Keratinocyte (primary cell): ENCODE measurements around the gene ZNF496. TPM values are rescaled to one million over a fixed set of nuclear protein-coding genes. Genes with fewer than 3 reads are reported as not detected.

Source experiments
- DNase-seq: peaks from one replicate; pipeline ENCODE4 v3.0.0-alpha.2; 2011; ENCODE audit warnings: low read depth, missing footprints, low spot score
- FAIRE-seq: peaks from 2 replicates; lab custom pipeline; 2011; peaks lifted over from hg19 to GRCh38; lab: Jason Lieb, UNC
- H2AFZ ChIP-seq: 2 replicates; pipeline ENCODE4 v1.6.0; 2012; ENCODE audit warnings: low read length, control low read depth, inconsistent platforms; ENCODE audit not compliant: control insufficient read depth
- H3K27ac ChIP-seq: 2 replicates; pipeline ENCODE4 v1.5.1; 2011; ENCODE audit warnings: low read length; ENCODE audit not compliant: control insufficient read depth, insufficient read depth
- H3K27me3 ChIP-seq: 3 replicates; pipeline ENCODE4 v1.6.0; 2011; ENCODE audit warnings: low read length; ENCODE audit not compliant: control insufficient read depth, insufficient read depth; ENCODE audit errors: extremely low read depth
- H3K36me3 ChIP-seq, 2 experiments: 2 replicates in 1 of 2; 3 replicates in 1 of 2; pipeline ENCODE4 v1.5.1; 2011; ENCODE audit warnings: low read length in 2 of 2, mild to moderate bottlenecking in 1 of 2; ENCODE audit not compliant: control insufficient read depth in 2 of 2, insufficient read depth in 2 of 2; ENCODE audit errors: extremely low read depth in 1 of 2
- H3K4me1 ChIP-seq: 3 replicates; pipeline ENCODE4 v1.5.1; 2011; ENCODE audit warnings: low read length; ENCODE audit not compliant: control insufficient read depth, insufficient read depth; ENCODE audit errors: extremely low read depth
- H3K4me2 ChIP-seq: 3 replicates; pipeline ENCODE4 v1.6.0; 2011; ENCODE audit warnings: low read depth, low read length; ENCODE audit not compliant: control insufficient read depth, insufficient read depth; ENCODE audit errors: extremely low read depth
- H3K4me3 ChIP-seq, 3 experiments: fragments of 200-600 bp in 1 of 3; sonication (generic) in 1 of 3; 2 replicates in 2 of 3; 3 replicates in 1 of 3; pipeline ENCODE4 v1.5.1; 2011 to 2016; ENCODE audit warnings: low read length in 3 of 3, mild to moderate bottlenecking in 3 of 3, control low read depth in 2 of 3, inconsistent platforms in 1 of 3, low read depth in 1 of 3, mixed read lengths in 1 of 3, mixed run types in 1 of 3, moderate library complexity in 1 of 3; ENCODE audit not compliant: control insufficient read depth in 2 of 3, insufficient read depth in 2 of 3; ENCODE audit errors: extremely low read depth in 1 of 3
- H3K79me2 ChIP-seq: 2 replicates; pipeline ENCODE4 v1.6.0; 2012; ENCODE audit warnings: low read length; ENCODE audit not compliant: control insufficient read depth, insufficient read depth
- H3K9ac ChIP-seq: 3 replicates; pipeline ENCODE4 v1.6.0; 2011; ENCODE audit warnings: low read length; ENCODE audit not compliant: control insufficient read depth, insufficient read depth; ENCODE audit errors: extremely low read depth
- H3K9me1 ChIP-seq: 3 replicates; pipeline ENCODE4 v1.6.0; 2011; ENCODE audit warnings: low read length; ENCODE audit not compliant: control insufficient read depth, insufficient read depth; ENCODE audit errors: extremely low read depth
- H3K9me3 ChIP-seq: 2 replicates; pipeline ENCODE4 v1.5.1; 2012; ENCODE audit warnings: low read depth, low read length; ENCODE audit not compliant: control insufficient read depth
- H4K20me1 ChIP-seq: 3 replicates; pipeline ENCODE4 v1.6.0; 2011; ENCODE audit warnings: low read length; ENCODE audit not compliant: control insufficient read depth, insufficient read depth; ENCODE audit errors: extremely low read depth
- CTCF ChIP-seq, 3 experiments: IDR thresholded peaks in 1 of 3; conservative IDR thresholded peaks in 1 of 3; optimal IDR thresholded peaks in 1 of 3; 2 replicates in 2 of 3; 3 replicates in 1 of 3; pipeline versions ENCODE3 to v1.5.1; 2011; ENCODE audit warnings: low read length in 3 of 3, mild to moderate bottlenecking in 3 of 3, moderate library complexity in 2 of 3, control low read depth in 1 of 3, inconsistent platforms in 1 of 3; ENCODE audit not compliant: insufficient read depth in 2 of 3; ENCODE audit errors: extremely low read depth in 1 of 3
- EZH2 ChIP-seq: IDR thresholded peaks from one replicate; pipeline ENCODE4 v1.6.1; 2012; ENCODE audit warnings: inconsistent platforms, mild to moderate bottlenecking, low read length, moderate library complexity
- dilution Hi-C: fragments of 300-500 bp; cut with MboI; formaldehyde crosslinking; loops from one replicate; pipeline ENCODE4 v1.7.0; 2020; ENCODE audit warnings: low sequenced_read_pairs; ENCODE audit not compliant: extremely low pct_ligation_motif_present
- polyA plus RNA-seq, 5 experiments: library from polyadenylated mRNA; depleted of rRNA in 3 of 5; stranded (reverse) in 3 of 5; stranded (forward) in 1 of 5; unstranded in 1 of 5; fragments of >200 nt; gene quantifications; 1 replicate in 1 of 5; 2 replicates in 3 of 5; 3 replicates in 1 of 5; pipeline versions ENCODE4 v1.2.1 to v1.2.3, GENCODE V29; 2011 to 2012; ENCODE audit warnings: missing spikeins in 2 of 5, low read depth in 1 of 5, low replicate concordance in 1 of 5

The ZNF496 gene
- polyA plus RNA-seq, 1 donor (not counting 4 experiments of a cell fraction or from before 2014, with no cell fraction given), result 8.9 TPM

GRCh38 chr1:247304031-247304430, 27.6 kb downstream of the ZNF496 start:
- dilution Hi-C loops, result no loop called here
- no peaks in the 10 kb centered on the region for H3K27me3 ChIP-seq

GRCh38 chr1:247303216-247303615, 28.5 kb downstream of the ZNF496 start:
- Histone ChIP-seq H3K9ac (no peak overlapping the region), H3K9me1 (no peaks in the 10 kb centered on the region), H3K4me3 (no peak overlapping the region), H4K20me1 (no peaks in the 10 kb centered on the region), H3K36me3 (peaks cover 9% of the 10 kb centered on the region in 2 experiments), H3K4me1 (no peaks in the 10 kb centered on the region), H3K9me3 (no peaks in the 10 kb centered on the region), H3K79me2 (no peaks in the 10 kb centered on the region), H3K4me2 (no peak overlapping the region), H3K27me3 (no peaks in the 10 kb centered on the region), H3K27ac (no peak overlapping the region), H2AFZ (no peak overlapping the region)
- TF ChIP-seq EZH2, result no peak
- FAIRE-seq, result no peak
- DNase-seq, result no peak
- dilution Hi-C loops, result no loop called here

More at GRCh38 chr1:247304031-247304430, 27.6 kb downstream of the ZNF496 start:
- H3K36me3 ChIP-seq, result peaks cover 14% of the 10 kb centered on the region in 2 experiments
- H3K4me2 ChIP-seq, result no peak overlapping the region
- no peaks in the 10 kb centered on the region for H3K4me1 ChIP-seq
- no peak overlapping the region for H2AFZ ChIP-seq
- no peaks in the 10 kb centered on the region for H4K20me1 ChIP-seq
- no peak overlapping the region for H3K4me3 ChIP-seq
- FAIRE-seq, result no peak
- H3K9me3 ChIP-seq, result no peaks in the 10 kb centered on the region
- H3K79me2 ChIP-seq, result no peaks in the 10 kb centered on the region
- no peak for DNase-seq
- TF ChIP-seq CTCF (optimal IDR thresholded peaks at IDR 0.05 in 1 of 3, IDR thresholded peaks at IDR 0.05 in 1 of 3, conservative IDR thresholded peaks at IDR 0.05 in 1 of 3; ENCODE audit: extremely low read depth in 1 of 3, insufficient read depth in 2 of 3, low read length in 3 of 3) (no peak), EZH2 (no peak)
- H3K9ac ChIP-seq, result no peak overlapping the region
- H3K27ac ChIP-seq, result no peak overlapping the region
- no peaks in the 10 kb centered on the region for H3K9me1 ChIP-seq

GRCh38 chr1:247301176-247301540, 30.5 kb downstream of the ZNF496 start:
- TF ChIP-seq EZH2, result no peak
- no peak for TF ChIP-seq CTCF (optimal IDR thresholded peaks at IDR 0.05 in 1 of 3, IDR thresholded peaks at IDR 0.05 in 1 of 3, conservative IDR thresholded peaks at IDR 0.05 in 1 of 3; ENCODE audit: extremely low read depth in 1 of 3, insufficient read depth in 2 of 3, low read length in 3 of 3)
- DNase-seq (no peak), FAIRE-seq (no peak)
- no peak overlapping the region for H3K9ac ChIP-seq
- H3K4me3 ChIP-seq, result no peak overlapping the region
- H3K9me3 ChIP-seq, result no peaks in the 10 kb centered on the region
- H3K27ac ChIP-seq, result no peak overlapping the region
- no peak overlapping the region for H2AFZ ChIP-seq
- dilution Hi-C loops, result no loop called here
- no peaks in the 10 kb centered on the region for H4K20me1 ChIP-seq
- H3K36me3 ChIP-seq, result peaks cover 0 to 9% of the 10 kb centered on the region in 2 experiments
- H3K27me3 ChIP-seq, result no peaks in the 10 kb centered on the region
- H3K4me1 ChIP-seq, result no peaks in the 10 kb centered on the region
- H3K79me2 ChIP-seq, result no peaks in the 10 kb centered on the region
- no peaks in the 10 kb centered on the region for H3K9me1 ChIP-seq
- no peak overlapping the region for H3K4me2 ChIP-seq
